Hepatocyte (in vitro differentiated cells): ENCODE measurements around the gene ZNF423.

Experiments
- EZH2phosphoT487 ChIP-seq: fragments of 200-600 bp; sonication (generic); IDR thresholded peaks from one replicate; pipeline ENCODE4 v1.6.1; 2018; ENCODE audit warnings: antibody characterized with exemption, mild to moderate bottlenecking, low read depth, moderate library complexity; ENCODE audit not compliant: unreplicated experiment, severe bottlenecking
- TF ChIP-seq, protein P1 (sequence below): fragments of 200-600 bp; sonication (generic); IDR thresholded peaks from 2 replicates; pipeline ENCODE4 v1.5.1; 2016; ENCODE audit warnings: antibody characterized with exemption, mild to moderate bottlenecking; ENCODE audit not compliant: poor library complexity

DNA sequence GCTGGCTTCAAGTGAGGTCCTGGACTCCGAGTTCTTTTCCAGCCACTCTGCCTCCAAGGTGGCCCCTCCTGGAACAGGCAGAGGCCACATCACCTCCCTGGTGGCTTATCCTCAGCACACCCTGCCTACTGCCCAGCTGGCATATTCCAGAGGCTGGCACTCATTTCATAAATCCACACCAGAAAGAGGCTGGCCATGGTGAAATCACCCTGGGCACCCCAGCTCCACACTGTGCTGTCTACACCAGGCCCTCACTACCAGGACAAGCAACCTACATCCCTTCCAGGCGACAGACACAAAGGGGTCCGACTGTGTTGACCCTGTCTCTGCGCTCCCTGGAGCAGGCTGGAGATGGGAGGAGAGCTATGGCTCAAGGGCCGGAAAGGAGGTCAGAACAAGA is 382.1 kb downstream of the ZNF423 start:
- TF ChIP-seq, protein P1, sequence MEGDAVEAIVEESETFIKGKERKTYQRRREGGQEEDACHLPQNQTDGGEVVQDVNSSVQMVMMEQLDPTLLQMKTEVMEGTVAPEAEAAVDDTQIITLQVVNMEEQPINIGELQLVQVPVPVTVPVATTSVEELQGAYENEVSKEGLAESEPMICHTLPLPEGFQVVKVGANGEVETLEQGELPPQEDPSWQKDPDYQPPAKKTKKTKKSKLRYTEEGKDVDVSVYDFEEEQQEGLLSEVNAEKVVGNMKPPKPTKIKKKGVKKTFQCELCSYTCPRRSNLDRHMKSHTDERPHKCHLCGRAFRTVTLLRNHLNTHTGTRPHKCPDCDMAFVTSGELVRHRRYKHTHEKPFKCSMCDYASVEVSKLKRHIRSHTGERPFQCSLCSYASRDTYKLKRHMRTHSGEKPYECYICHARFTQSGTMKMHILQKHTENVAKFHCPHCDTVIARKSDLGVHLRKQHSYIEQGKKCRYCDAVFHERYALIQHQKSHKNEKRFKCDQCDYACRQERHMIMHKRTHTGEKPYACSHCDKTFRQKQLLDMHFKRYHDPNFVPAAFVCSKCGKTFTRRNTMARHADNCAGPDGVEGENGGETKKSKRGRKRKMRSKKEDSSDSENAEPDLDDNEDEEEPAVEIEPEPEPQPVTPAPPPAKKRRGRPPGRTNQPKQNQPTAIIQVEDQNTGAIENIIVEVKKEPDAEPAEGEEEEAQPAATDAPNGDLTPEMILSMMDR = no peak
- no peak for TF ChIP-seq EZH2phosphoT487
